T-helper 17 cell (primary cell): ENCODE measurements around the gene IGLL5. TPM values are rescaled to one million over a fixed set of nuclear protein-coding genes. Genes with fewer than 3 reads are reported as not detected.

Source experiments
- ATAC-seq: fragments of 150-1000 bp; cut with Tn5 transposase; 2 replicates; pipeline ENCODE4 v1.10.0; 2021; ENCODE audit warnings: mild to moderate bottlenecking, moderate library complexity
- DNase-seq, 3 donors: peaks; one replicate each; pipeline versions ENCODE4 v3.0.0 to v3.0.0-alpha.2; 2020 to 2021
- H3K9me3 ChIP-seq: one replicate; pipeline ENCODE4 v1.7.0; 2013; ENCODE audit warnings: low read length, mild to moderate bottlenecking; ENCODE audit not compliant: control insufficient read depth, poor library complexity, severe bottlenecking
- H3K27ac Mint-ChIP-seq: one replicate; pipeline ENCODE4 v1.8.0; 2022; ENCODE audit warnings: mild to moderate bottlenecking, moderate library complexity, mixed read lengths
- H3K27me3 Mint-ChIP-seq: one replicate; pipeline ENCODE4 v1.8.0; 2022; ENCODE audit warnings: mixed read lengths
- H3K36me3 Mint-ChIP-seq: one replicate; pipeline ENCODE4 v1.8.0; 2022; ENCODE audit warnings: low read depth, mixed read lengths
- H3K4me1 Mint-ChIP-seq: one replicate; pipeline ENCODE4 v1.8.0; 2022; ENCODE audit warnings: mild to moderate bottlenecking, mixed read lengths
- H3K4me3 Mint-ChIP-seq: one replicate; pipeline ENCODE4 v1.8.0; 2022; ENCODE audit warnings: mild to moderate bottlenecking, moderate library complexity, mixed read lengths
- total RNA-seq, 4 donors: library from RNA in 2 of 4; stranded (reverse) in 2 of 4; gene quantifications; one replicate each; pipeline ENCODE4 v1.2.3 and lab custom pipeline; 2022 to 2026

Gene IGLL5
- total RNA-seq (1 to 10 TPM in 1 of 2 donors, not detected in 1; 1.9 TPM), total RNA-seq (lab: John Stamatoyannopoulos, UW) (0 reads per million in 2 donors)

- Mint-ChIP-seq H3K27ac (no peak within 1 kb of the TSS), H3K4me3 (peak within 1 kb of the TSS; percentile 31), H3K4me1 (peaks cover 7% of the 10 kb centered on the region), H3K36me3 (peaks cover 5% of the 10 kb centered on the region), H3K27me3 (peaks cover 39% of the 10 kb centered on the region)
- ATAC-seq (no peak), DNase-seq (no peak)
- no peaks in the 10 kb centered on the region for H3K9me3 ChIP-seq
Observed at GRCh38 chr22:22887621-22888503, at the start of gene IGLL5. TSS of gene IGLL5 (plus strand) at chr22:22887816. CDS start at chr22:22888054, 238 bp downstream.

DNA sequence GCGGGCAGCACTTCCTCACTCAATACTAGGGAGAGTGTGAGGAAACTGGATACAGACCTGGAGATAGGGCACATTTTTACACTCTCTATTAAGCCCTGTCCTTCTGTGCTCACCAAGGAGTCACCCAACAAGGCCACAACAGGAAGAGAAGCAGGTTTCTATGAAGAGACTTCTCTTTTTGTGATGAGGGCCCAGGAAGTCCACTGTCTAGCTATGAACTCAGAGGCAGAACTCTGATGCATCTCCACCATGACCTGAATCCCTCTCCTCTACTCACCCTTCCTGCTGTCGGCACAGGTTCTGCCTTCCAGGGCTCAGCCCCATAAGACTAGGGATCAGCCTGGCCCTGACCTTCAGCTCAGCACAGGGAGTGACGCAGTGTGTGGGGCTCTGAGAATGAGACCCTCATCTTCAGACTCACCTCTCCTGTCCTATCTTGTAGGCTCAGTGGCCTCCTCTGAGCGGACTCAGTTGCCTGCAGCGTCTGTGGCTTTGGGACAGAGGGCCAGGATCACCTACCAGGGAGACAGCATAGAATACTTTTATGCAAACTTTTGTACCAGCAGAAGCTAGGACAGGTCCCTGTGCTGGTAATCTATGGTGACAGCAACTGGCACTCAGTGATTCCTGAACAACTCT, 49.3 kb upstream of the IGLL5 start:
- no peak overlapping the region for H3K4me3 Mint-ChIP-seq
- no peak for ATAC-seq
- no peaks in the 10 kb centered on the region for H3K9me3 ChIP-seq
- no peaks in the 10 kb centered on the region for H3K36me3 Mint-ChIP-seq
- peaks cover 20% of the 10 kb centered on the region for H3K4me1 Mint-ChIP-seq
- H3K27me3 Mint-ChIP-seq, result no peaks in the 10 kb centered on the region
- H3K27ac Mint-ChIP-seq, result peak overlapping the region; percentile 27
- DNase-seq, result no peak

GRCh38 chr22:22839570-22840314, 47.9 kb upstream of the IGLL5 start:
- H3K4me1 Mint-ChIP-seq, result peaks cover 27% of the 10 kb centered on the region
- H3K27me3 Mint-ChIP-seq, result no peaks in the 10 kb centered on the region
- H3K4me3 Mint-ChIP-seq, result no peak overlapping the region
- no peak overlapping the region for H3K27ac Mint-ChIP-seq
- ATAC-seq (no peak), DNase-seq (no peak)
- no peaks in the 10 kb centered on the region for H3K9me3 ChIP-seq
- H3K36me3 Mint-ChIP-seq, result no peaks in the 10 kb centered on the region

DNA sequence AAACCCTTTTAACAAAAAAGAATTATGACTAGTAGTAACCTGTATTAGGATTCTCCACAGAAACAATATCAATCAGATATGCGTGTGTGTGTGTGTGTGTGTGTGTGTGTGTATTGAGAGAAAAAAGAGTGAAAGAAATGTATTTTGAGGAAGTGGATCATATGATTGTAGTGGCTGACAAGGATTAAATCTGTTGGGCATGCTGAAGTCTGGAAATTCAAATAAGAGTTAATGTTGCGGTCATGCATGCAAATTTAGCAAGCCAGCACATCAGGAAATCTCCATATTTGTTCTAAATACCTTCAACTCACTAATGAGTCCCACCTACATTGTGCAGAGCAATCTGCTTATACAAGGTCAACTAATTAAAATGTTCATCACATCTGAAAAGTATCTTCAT, 46.8 kb upstream of the IGLL5 start:
- no peaks in the 10 kb centered on the region for H3K27me3 Mint-ChIP-seq
- no peak for DNase-seq

GRCh38 chr22:22841598-22841997, 46.0 kb upstream of the IGLL5 start:
- H3K4me3 Mint-ChIP-seq, result no peak overlapping the region
- no peaks in the 10 kb centered on the region for H3K9me3 ChIP-seq
- no peak overlapping the region for H3K27ac Mint-ChIP-seq
- no peak for ATAC-seq
- peaks cover 32% of the 10 kb centered on the region for H3K4me1 Mint-ChIP-seq
- H3K36me3 Mint-ChIP-seq, result peaks cover 2% of the 10 kb centered on the region
- no peak for DNase-seq
- no peaks in the 10 kb centered on the region for H3K27me3 Mint-ChIP-seq

More for the DNA sequence above, 46.8 kb upstream of the IGLL5 start:
- no peak for ATAC-seq
- H3K4me3 Mint-ChIP-seq, result no peak overlapping the region
- H3K4me1 Mint-ChIP-seq, result peaks cover 27% of the 10 kb centered on the region
- no peaks in the 10 kb centered on the region for H3K9me3 ChIP-seq
- no peak overlapping the region for H3K27ac Mint-ChIP-seq
- peaks cover 2% of the 10 kb centered on the region for H3K36me3 Mint-ChIP-seq

DNA sequence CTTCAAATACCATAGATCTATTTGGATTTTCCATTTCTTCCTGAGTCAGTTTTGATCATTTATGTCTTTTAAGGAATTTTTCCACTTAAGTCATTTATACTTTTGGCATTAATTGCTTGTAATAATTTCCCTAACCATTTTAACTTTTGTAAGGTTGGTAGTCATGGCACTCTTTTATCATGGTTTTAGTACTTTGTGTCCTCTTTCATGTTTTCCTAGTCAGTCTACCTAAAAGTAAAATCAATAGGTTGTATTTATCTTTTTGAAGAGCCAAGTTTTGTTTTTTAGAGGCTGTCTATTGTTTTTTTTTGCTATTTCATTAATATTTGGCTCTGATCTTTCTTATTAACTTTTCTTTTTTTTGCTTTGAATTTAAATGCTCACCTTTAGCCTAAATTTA, 45.5 kb upstream of the IGLL5 start:
- no peaks in the 10 kb centered on the region for H3K9me3 ChIP-seq
- Mint-ChIP-seq H3K4me1 (peaks cover 30% of the 10 kb centered on the region), H3K36me3 (peaks cover 2% of the 10 kb centered on the region), H3K4me3 (no peak overlapping the region), H3K27me3 (no peaks in the 10 kb centered on the region), H3K27ac (no peak overlapping the region)
- ATAC-seq (no peak), DNase-seq (no peak)

GRCh38 chr22:22843848-22844247, 43.8 kb upstream of the IGLL5 start:
- ATAC-seq (no peak), DNase-seq (no peak)
- Mint-ChIP-seq H3K4me3 (no peak overlapping the region), H3K27ac (no peak overlapping the region), H3K4me1 (peaks cover 27% of the 10 kb centered on the region), H3K36me3 (peaks cover 2% of the 10 kb centered on the region), H3K27me3 (no peaks in the 10 kb centered on the region)
- no peaks in the 10 kb centered on the region for H3K9me3 ChIP-seq

DNA sequence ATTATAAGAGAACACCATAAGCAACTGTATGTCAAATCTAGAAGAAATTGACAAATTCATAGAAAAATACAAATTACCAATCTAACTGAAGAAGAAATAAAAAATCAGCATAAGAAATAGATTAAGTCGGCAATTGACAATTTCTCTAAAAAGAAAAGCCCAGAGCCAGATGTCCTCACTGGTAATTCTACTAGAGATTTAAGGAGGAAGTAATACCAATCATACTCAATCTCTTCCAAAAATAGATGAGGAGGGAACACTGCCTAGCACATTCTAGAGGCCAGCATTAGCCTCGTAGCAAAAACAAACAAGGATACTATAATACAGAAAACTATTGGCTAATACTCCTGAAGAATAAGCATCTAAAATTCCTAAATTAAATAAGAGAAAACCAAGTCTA, 40.4 kb upstream of the IGLL5 start:
- no peak overlapping the region for H3K4me3 Mint-ChIP-seq
- H3K27ac Mint-ChIP-seq, result no peak overlapping the region
- H3K4me1 Mint-ChIP-seq, result peaks cover 32% of the 10 kb centered on the region
- peaks cover 2% of the 10 kb centered on the region for H3K36me3 Mint-ChIP-seq
- no peaks in the 10 kb centered on the region for H3K9me3 ChIP-seq
- ATAC-seq (no peak), DNase-seq (no peak)
- H3K27me3 Mint-ChIP-seq, result no peaks in the 10 kb centered on the region

DNA sequence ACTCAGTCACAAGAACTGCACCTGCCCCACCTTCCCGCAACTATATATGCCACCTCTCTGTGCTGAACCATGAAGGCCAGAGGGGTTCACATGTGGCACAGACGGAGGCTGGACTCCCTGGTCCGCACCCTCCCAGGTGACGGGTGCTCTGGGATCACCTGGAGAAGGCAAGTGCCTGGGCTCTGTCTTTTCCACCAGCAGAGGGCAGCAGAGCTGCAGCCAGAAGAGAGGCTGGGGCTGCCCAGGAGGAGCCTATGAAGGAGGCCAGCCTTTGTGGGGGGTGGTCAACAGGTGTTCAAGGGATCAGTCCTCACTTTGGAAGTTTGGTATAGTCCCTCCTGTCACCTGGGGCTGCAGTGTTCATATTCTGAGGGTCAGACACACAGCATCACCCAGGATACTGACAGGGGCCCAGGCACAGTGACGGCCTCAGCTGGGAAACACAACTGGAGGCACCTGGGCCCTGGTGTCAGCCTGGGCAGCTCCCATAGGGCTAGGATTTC, 39.2 kb upstream of the IGLL5 start:
- H3K4me1 Mint-ChIP-seq, result peaks cover 32% of the 10 kb centered on the region
- H3K4me3 Mint-ChIP-seq, result no peak overlapping the region
- peak overlapping the region; percentile 34 for H3K27ac Mint-ChIP-seq
- H3K9me3 ChIP-seq, result no peaks in the 10 kb centered on the region
- peak; percentile 87 for ATAC-seq
- peaks cover 7% of the 10 kb centered on the region for H3K27me3 Mint-ChIP-seq
- peaks cover 2% of the 10 kb centered on the region for H3K36me3 Mint-ChIP-seq
- DNase-seq, result peak; percentile 36 to 69 (median 42)

GRCh38 chr22:22849640-22850610, 37.7 kb upstream of the IGLL5 start:
- DNase-seq (no peak), ATAC-seq (no peak)
- no peaks in the 10 kb centered on the region for H3K9me3 ChIP-seq
- Mint-ChIP-seq H3K4me3 (no peak overlapping the region), H3K36me3 (peaks cover 2% of the 10 kb centered on the region), H3K4me1 (peaks cover 23% of the 10 kb centered on the region), H3K27me3 (peaks cover 11% of the 10 kb centered on the region), H3K27ac (peak overlapping the region; percentile 34)

- no peak for ATAC-seq
- H3K27ac Mint-ChIP-seq, result peak overlapping the region; percentile 19
- H3K4me3 Mint-ChIP-seq, result no peak overlapping the region
- peaks cover 21% of the 10 kb centered on the region for H3K4me1 Mint-ChIP-seq
- H3K27me3 Mint-ChIP-seq, result peaks cover 11% of the 10 kb centered on the region
- H3K36me3 Mint-ChIP-seq, result no peaks in the 10 kb centered on the region
- no peaks in the 10 kb centered on the region for H3K9me3 ChIP-seq
- no peak for DNase-seq
Observed at GRCh38 chr22:22851969-22852368, 35.6 kb upstream of the IGLL5 start.

DNA sequence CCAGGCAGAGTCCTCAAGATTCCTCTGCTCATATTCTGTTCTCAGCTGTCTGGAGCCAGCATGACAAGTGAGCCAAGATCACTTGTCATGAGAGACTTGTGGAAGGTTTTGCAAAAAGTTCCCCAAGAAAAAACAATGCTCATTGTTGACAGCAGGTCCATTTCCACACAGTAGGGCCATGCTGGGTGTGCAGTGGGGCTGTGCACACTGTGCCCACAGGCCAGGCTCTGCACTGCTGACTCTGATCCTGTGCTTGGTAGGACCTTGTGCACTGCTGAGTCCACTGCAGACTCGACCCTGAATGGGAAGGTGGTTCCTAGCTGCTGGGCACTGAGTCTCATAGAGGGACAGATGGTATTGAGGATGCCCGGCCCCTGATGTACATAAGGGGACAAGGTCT, 33.9 kb upstream of the IGLL5 start:
- no peaks in the 10 kb centered on the region for H3K9me3 ChIP-seq
- no peak for ATAC-seq
- Mint-ChIP-seq H3K4me1 (peaks cover 16% of the 10 kb centered on the region), H3K27me3 (peaks cover 11% of the 10 kb centered on the region), H3K36me3 (no peaks in the 10 kb centered on the region), H3K27ac (peak overlapping the region; percentile 16), H3K4me3 (no peak overlapping the region)
- no peak for DNase-seq
